NCI-H69 (cell line): Measurements from ENCODE around the gene IMP4.

Source experiments
- DNase-seq: peaks from one replicate; lab custom pipeline; 2025; lab: John Stamatoyannopoulos, UW

Gene IMP4

GRCh38 chr2:130357864-130358263, 15.2 kb downstream of the IMP4 start:
- DNase-seq, result no peak

- no peak for DNase-seq
Measured at GRCh38 chr2:130358420-130359350, 16.0 kb downstream of the IMP4 start.

GRCh38 chr2:130359466-130359865, 16.8 kb downstream of the IMP4 start:
- no peak for DNase-seq

GRCh38 chr2:130363479-130363878, 20.8 kb downstream of the IMP4 start:
- no peak for DNase-seq

GRCh38 chr2:130365075-130365474, 22.4 kb downstream of the IMP4 start:
- DNase-seq, result no peak

GRCh38 chr2:130365963-130366362, 23.3 kb downstream of the IMP4 start:
- DNase-seq, result no peak

- no peak for DNase-seq
Measured at GRCh38 chr2:130366720-130367119, 24.0 kb downstream of the IMP4 start.

GRCh38 chr2:130368786-130369185, 26.1 kb downstream of the IMP4 start:
- DNase-seq, result no peak

GRCh38 chr2:130369311-130369964, 26.7 kb downstream of the IMP4 start:
- DNase-seq, result no peak

GRCh38 chr2:130369965-130370341, 27.3 kb downstream of the IMP4 start:
- DNase-seq, result no peak

GRCh38 chr2:130370490-130370889, 27.8 kb downstream of the IMP4 start:
- no peak for DNase-seq

- peak; percentile 72 for DNase-seq
Measured at GRCh38 chr2:130371723-130372054, 29.0 kb downstream of the IMP4 start.

GRCh38 chr2:130372055-130372832, 29.5 kb downstream of the IMP4 start:
- peak; percentile 87 for DNase-seq

- DNase-seq, result no peak
Measured at GRCh38 chr2:130372833-130373807, 30.4 kb downstream of the IMP4 start.

GRCh38 chr2:130373808-130374365, 31.2 kb downstream of the IMP4 start:
- no peak for DNase-seq

- DNase-seq, result no peak
Measured at GRCh38 chr2:130374587-130375290, 32.0 kb downstream of the IMP4 start.

GRCh38 chr2:130375291-130376266, 32.9 kb downstream of the IMP4 start:
- no peak for DNase-seq

- no peak for DNase-seq
Measured at GRCh38 chr2:130376433-130377293, 34.0 kb downstream of the IMP4 start.
